Dendritic cell treated with granulocyte-macrophage colony-stimulating factor and Interleukin-4, amounts not matched to agents 40 ng/mL and 50 ng/mL, for 4 days (primary cell): Measurements from ENCODE around the gene PRR19.
A peak's percentile ranks its signal among the peaks of the same experiment; 100 is the strongest.

ENCODE experiments used
- H3K27ac Mint-ChIP-seq: one replicate; pipeline ENCODE4 v1.8.0; 2022; ENCODE audit warnings: mild to moderate bottlenecking, mixed read lengths
- H3K27me3 Mint-ChIP-seq: one replicate; pipeline ENCODE4 v1.8.0; 2022; ENCODE audit warnings: mild to moderate bottlenecking, mixed read lengths
- H3K36me3 Mint-ChIP-seq: one replicate; pipeline ENCODE4 v1.8.0; 2022; ENCODE audit warnings: low read depth, mixed read lengths
- H3K4me1 Mint-ChIP-seq: one replicate; pipeline ENCODE4 v1.8.0; 2022; ENCODE audit warnings: low read depth, mixed read lengths
- H3K4me3 Mint-ChIP-seq: one replicate; pipeline ENCODE4 v1.8.0; 2022; ENCODE audit warnings: mild to moderate bottlenecking, moderate library complexity, mixed read lengths
- H3K9me3 Mint-ChIP-seq: one replicate; pipeline ENCODE4 v1.8.0; 2022; ENCODE audit warnings: mixed read lengths
- intact Hi-C: fragments of 100-400 bp; cut with micrococcal nuclease; formaldehyde crosslinking; loops from one replicate; pipeline ENCODE4 v1.15.0; 2022

The PRR19 gene

GRCh38 chr19:42309686-42310085 lies 7.8 kb downstream of the PRR19 start:
- H3K27ac Mint-ChIP-seq: no peak overlapping the region
- peaks cover 46% of the 10 kb centered on the region for H3K27me3 Mint-ChIP-seq
- intact Hi-C loops: no loop called here
- no peaks in the 10 kb centered on the region for H3K9me3 Mint-ChIP-seq
- peaks cover 20% of the 10 kb centered on the region for H3K4me1 Mint-ChIP-seq
- no peak overlapping the region for H3K4me3 Mint-ChIP-seq
- H3K36me3 Mint-ChIP-seq: no peaks in the 10 kb centered on the region

- intact Hi-C loops: no loop called here
- Mint-ChIP-seq H3K9me3 (no peaks in the 10 kb centered on the region), H3K36me3 (no peaks in the 10 kb centered on the region), H3K27ac (no peak overlapping the region), H3K27me3 (peaks cover 56% of the 10 kb centered on the region), H3K4me1 (peaks cover 20% of the 10 kb centered on the region), H3K4me3 (no peak overlapping the region)
Measured at GRCh38 chr19:42311657-42312056, 9.7 kb downstream of the PRR19 start.

GRCh38 chr19:42312370-42312769 lies 10.4 kb downstream of the PRR19 start:
- no peak overlapping the region for H3K27ac Mint-ChIP-seq
- H3K9me3 Mint-ChIP-seq: no peaks in the 10 kb centered on the region
- H3K4me1 Mint-ChIP-seq: peaks cover 21% of the 10 kb centered on the region
- H3K27me3 Mint-ChIP-seq: peaks cover 60% of the 10 kb centered on the region
- intact Hi-C loops: no loop called here
- no peak overlapping the region for H3K4me3 Mint-ChIP-seq
- H3K36me3 Mint-ChIP-seq: no peaks in the 10 kb centered on the region

DNA sequence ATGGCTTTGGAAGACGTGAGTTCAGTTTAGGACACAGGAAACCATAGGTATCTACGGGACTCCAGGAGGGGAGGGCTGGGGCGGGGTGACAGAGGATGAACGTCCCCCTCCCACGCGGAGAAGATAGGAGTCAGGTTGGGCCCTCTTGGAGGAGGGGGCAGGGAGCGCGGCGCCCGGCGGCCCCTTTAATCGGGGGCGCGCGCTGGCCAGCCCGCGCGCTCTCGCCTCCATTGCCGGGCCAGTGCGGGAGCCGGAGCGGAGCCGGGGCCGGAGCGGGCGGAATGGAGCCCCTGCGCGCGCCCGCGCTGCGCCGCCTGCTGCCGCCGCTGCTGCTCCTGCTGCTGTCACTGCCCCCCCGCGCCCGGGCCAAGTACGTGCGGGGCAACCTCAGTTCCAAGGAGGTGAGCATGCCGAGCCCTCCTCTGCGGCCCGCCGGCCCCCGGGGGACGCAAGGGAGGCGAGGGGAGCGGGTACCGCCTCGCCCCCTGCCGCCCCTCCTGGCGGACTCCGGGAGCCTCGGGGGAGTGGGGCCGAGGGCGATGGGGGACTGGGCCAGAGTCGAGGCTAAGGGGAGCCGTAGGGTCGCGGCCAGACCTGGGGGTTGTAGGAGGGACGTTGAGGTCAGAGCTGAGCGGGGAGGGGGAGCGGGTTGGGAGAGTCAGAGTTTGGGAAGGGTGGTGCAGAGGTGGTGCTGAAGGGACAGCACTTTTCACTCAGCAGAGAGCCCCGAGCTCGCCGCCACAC lies 11.3 kb downstream of the PRR19 start, which contains the start of gene TMEM145:
Gene TMEM145, plus strand, starts transcription at position 214 of the 744 bp plus-strand sequence. Its CDS starts 68 bp downstream, at position 282.
- H3K27ac Mint-ChIP-seq: no peak within 1 kb of the TSS
- H3K4me1 Mint-ChIP-seq: peaks cover 21% of the 10 kb centered on the region
- H3K27me3 Mint-ChIP-seq: peaks cover 60% of the 10 kb centered on the region
- H3K4me3 Mint-ChIP-seq: peak within 1 kb of the TSS; percentile 39
- H3K9me3 Mint-ChIP-seq: no peaks in the 10 kb centered on the region
- intact Hi-C loops: no loop called here
- H3K36me3 Mint-ChIP-seq: no peaks in the 10 kb centered on the region

GRCh38 chr19:42313840-42314755 lies 12.2 kb downstream of the PRR19 start:
- H3K27ac Mint-ChIP-seq: no peak overlapping the region
- H3K36me3 Mint-ChIP-seq: no peaks in the 10 kb centered on the region
- peaks cover 21% of the 10 kb centered on the region for H3K4me1 Mint-ChIP-seq
- no peaks in the 10 kb centered on the region for H3K9me3 Mint-ChIP-seq
- peaks cover 60% of the 10 kb centered on the region for H3K27me3 Mint-ChIP-seq
- H3K4me3 Mint-ChIP-seq: no peak overlapping the region
- intact Hi-C loops: no loop called here

DNA sequence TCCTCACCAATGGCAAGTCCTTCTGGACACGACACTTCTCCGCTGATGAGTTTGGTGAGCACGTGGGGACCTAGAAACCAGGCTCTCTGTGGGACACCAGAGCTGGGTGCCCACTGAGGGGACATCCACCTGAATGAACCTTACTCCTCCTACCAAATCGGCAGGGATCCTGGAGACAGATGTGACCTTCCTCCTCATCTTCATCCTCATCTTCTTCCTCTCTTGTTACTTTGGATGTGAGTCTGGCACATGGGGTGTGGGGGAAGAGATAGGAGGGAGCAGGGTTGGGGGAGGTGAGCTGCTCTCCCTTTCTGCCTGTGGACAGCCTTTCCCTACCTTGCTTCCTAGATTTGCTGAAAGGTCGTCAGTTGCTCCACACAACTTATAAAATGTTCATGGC lies 13.1 kb downstream of the PRR19 start:
- Mint-ChIP-seq H3K27ac (no peak overlapping the region), H3K4me1 (peaks cover 21% of the 10 kb centered on the region), H3K27me3 (peaks cover 62% of the 10 kb centered on the region), H3K4me3 (no peak overlapping the region), H3K9me3 (no peaks in the 10 kb centered on the region), H3K36me3 (no peaks in the 10 kb centered on the region)
- intact Hi-C loops: no loop called here

DNA sequence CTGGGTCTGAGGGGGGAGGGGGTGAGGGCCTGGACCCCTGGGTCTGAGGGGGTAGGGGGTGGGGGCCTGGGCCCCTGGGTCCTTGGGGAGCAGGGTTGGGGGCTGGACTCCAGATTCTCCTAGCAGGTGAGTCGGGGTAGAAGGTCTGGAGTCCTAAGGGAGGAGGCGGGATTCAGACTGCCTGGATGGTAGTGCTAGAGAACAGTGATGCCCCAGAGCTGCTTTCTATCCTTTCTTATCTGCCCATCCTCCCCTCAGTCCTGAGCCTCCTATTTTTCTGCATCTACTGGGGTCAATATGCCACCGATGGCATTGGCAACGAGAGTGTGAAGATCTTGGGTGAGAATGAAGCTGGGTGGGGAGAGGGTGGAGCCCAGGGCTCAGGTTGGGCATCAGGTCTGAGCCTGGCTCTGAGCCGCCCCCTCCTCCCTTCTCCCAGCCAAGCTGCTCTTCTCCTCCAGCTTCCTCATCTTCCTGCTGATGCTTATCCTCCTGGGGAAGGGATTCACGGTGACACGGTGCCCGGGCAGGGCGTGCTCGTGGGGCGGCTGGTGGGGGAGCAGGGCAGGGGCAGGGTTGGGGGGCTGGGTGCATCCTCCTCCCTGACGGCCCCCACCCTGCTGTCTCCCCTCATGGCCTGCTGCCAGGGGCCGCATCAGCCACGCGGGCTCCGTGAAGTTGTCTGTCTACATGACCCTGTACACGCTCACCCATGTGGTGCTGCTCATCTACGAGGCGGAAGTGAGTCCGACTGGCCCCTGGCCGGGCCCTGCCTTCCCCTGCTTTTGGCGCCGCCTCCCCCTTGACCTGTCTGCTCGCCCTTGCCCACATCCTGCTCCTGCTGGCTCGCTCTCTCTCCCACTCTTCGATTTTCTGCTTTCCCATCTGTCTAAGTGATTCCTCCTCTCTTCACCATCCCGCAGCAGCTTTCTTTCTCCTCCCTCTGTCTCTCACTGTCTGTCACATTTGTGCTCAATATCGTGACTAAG lies 14.6 kb downstream of the PRR19 start:
- H3K4me3 Mint-ChIP-seq: peak overlapping the region; percentile 20
- intact Hi-C loops: no loop called here
- H3K4me1 Mint-ChIP-seq: peaks cover 21% of the 10 kb centered on the region
- no peaks in the 10 kb centered on the region for H3K36me3 Mint-ChIP-seq
- H3K27ac Mint-ChIP-seq: peak overlapping the region; percentile 35
- no peaks in the 10 kb centered on the region for H3K9me3 Mint-ChIP-seq
- H3K27me3 Mint-ChIP-seq: peaks cover 66% of the 10 kb centered on the region

DNA sequence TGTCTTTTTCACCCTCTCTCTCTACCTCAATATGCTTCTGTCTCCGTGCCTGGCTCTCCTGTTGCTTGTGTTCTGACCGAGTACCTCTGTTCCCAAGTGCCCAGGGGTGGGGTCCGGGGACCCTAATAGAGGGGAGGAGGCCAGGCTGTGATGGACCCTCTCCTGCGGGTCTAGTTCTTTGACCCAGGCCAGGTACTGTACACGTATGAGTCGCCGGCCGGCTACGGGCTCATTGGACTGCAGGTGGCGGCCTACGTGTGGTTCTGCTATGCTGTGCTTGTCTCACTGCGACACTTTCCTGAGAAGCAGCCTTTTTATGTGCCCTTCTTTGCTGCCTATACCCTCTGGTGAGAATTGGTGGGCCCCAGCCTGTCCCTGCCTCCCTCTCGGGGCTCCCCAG lies 15.6 kb downstream of the PRR19 start:
- Mint-ChIP-seq H3K36me3 (no peaks in the 10 kb centered on the region), H3K4me3 (no peak overlapping the region), H3K4me1 (peaks cover 21% of the 10 kb centered on the region), H3K27ac (no peak overlapping the region), H3K9me3 (no peaks in the 10 kb centered on the region), H3K27me3 (peaks cover 65% of the 10 kb centered on the region)
- intact Hi-C loops: no loop called here

- Mint-ChIP-seq H3K27me3 (peaks cover 53% of the 10 kb centered on the region), H3K9me3 (no peaks in the 10 kb centered on the region), H3K36me3 (peaks cover 6% of the 10 kb centered on the region), H3K27ac (no peak overlapping the region), H3K4me1 (peaks cover 19% of the 10 kb centered on the region), H3K4me3 (no peak overlapping the region)
- intact Hi-C loops: no loop called here
Measured at GRCh38 chr19:42322305-42322704, 20.4 kb downstream of the PRR19 start.

GRCh38 chr19:42323473-42323851 lies 21.5 kb downstream of the PRR19 start:
- Mint-ChIP-seq H3K27me3 (peaks cover 53% of the 10 kb centered on the region), H3K4me3 (peak overlapping the region; percentile 20), H3K9me3 (no peaks in the 10 kb centered on the region), H3K36me3 (peaks cover 6% of the 10 kb centered on the region), H3K27ac (no peak overlapping the region), H3K4me1 (peaks cover 28% of the 10 kb centered on the region)
- intact Hi-C loops: no loop called here

DNA sequence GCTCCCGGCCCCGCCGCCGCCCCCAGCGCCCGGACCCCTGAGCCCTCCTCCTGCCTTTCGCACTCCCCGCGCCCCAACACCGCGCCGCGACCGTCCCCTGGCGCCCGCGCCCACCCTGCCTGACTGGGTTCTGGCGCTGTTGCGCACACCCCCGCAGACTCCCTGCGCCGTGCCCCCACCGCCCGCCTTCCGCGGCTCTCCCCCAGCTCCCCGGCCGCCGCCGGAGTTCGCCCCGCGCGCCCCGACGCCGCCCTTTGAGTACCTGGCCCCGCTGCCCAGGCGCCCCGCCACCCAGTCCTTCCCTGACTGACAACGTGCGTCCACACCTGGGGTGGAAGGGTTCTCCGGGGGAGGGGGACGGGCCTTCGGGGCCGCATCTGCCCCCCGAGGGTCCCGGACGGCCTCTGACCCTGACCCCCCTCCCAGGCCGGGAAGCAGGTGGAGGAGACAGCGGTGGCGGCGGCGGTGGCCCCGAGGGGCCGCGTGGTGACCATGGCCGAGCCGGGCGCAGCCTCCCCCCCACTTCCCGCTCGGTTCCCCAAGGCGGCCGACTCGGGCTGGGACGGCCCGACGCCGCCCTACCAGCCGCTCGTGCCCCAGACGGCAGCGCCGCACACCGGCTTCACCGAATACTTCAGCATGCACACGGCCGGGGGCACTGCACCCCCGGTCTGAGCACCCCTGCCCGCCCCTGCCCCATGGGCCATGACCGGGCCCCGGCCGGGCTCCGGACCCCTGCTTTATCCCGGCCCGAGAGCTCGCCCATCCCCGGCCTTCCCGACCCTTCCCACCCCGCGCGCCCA lies 22.1 kb downstream of the PRR19 start:
- peaks cover 53% of the 10 kb centered on the region for H3K27me3 Mint-ChIP-seq
- H3K4me1 Mint-ChIP-seq: peaks cover 28% of the 10 kb centered on the region
- intact Hi-C loops: no loop called here
- peak overlapping the region; percentile 5 for H3K4me3 Mint-ChIP-seq
- H3K36me3 Mint-ChIP-seq: peaks cover 6% of the 10 kb centered on the region
- H3K9me3 Mint-ChIP-seq: no peaks in the 10 kb centered on the region
- no peak overlapping the region for H3K27ac Mint-ChIP-seq

- Mint-ChIP-seq H3K4me1 (peaks cover 28% of the 10 kb centered on the region), H3K27me3 (peaks cover 53% of the 10 kb centered on the region), H3K4me3 (peak overlapping the region; percentile 83), H3K36me3 (peaks cover 6% of the 10 kb centered on the region), H3K9me3 (no peaks in the 10 kb centered on the region), H3K27ac (peak overlapping the region; percentile 81)
- intact Hi-C loops: loop anchor here (1.0 to 5.0 kb wide), 2 partner anchors 197 to 216 kb away; no protein-coding TSS in a partner anchor
Measured at GRCh38 chr19:42324655-42325307, 22.8 kb downstream of the PRR19 start.
